Cerebellar cortex (tissue), 1 donor: ENCODE data around the gene KLF2.

Experiments used
- DNase-seq: peaks from one replicate; pipeline ENCODE4 v3.0.0-alpha.2; 2015; ENCODE audit warnings: low spot score

KLF2 gene

DNA sequence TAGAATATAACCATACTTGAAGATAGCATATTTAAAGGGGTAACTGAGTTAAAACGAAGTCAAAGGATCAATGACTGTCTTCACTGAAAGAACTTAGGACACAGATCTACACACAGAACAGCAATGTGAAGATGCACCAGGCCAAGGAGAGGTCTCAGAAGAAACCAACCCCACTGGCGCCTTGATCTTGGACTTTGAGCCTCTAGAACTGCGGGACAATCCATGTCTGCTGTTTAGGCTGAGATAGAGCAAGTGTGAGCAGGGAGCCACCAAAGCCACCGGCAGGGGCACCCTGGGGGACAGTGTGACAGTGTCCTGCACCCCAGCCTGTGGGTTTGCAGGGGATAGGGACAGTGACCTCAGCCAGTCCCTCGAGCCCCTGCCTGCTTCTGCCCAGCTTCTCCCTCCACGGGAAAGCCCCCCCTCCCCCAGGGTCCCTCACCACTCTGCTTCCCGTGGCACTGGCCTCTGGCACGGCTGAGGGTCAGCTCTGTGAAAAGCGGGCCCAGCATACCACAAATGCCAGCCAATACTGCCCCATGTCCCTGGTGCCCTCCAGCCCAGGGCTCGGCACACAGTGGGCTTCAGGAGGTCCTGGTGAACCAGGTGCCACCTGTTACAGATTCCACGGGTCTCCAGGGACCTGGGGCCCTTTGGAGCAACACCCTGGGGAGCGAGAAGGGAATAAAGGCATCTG is 40.8 kb downstream of the KLF2 start:
- no peak for DNase-seq

- DNase-seq, result no peak
Observed at GRCh38 chr19:16366056-16366432, 41.4 kb downstream of the KLF2 start.

DNA sequence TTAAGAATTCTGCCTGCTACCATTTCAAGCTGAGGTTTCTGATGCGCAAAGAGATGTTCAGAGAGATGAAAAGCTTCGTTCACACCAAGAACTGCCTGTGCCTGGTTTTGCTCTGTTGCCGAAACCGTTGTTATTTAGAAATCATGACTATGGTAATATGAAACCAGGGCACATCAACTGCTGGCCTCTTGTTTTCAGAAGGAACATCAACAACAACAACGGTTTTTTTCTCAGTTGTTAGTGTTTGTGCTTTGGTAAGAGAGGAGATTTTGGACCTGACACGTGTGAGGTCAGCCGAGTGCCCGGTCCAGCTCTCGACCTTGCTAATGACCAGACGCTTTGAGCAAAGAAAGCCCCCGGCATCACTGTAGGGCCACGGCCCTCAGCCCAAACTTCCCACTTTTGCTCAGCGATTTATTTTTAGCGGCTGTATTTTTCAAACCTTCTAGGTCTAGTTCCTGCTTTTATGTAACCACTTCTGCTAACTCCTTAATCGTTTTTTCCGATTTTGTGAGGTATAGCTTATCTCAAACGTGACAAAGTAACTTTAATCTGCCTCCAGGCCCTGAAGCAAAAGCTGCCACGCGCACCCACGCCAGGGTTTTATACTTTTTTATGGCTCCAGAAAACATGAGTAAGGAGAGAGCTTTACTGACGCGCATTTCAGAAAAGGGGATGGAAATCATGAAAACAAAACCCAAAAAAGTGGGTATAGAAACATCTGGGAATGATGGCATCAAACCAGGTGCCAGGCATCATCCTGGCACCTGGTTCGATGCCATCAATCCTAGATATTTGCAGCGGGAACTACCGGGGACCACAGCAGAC is 42.0 kb downstream of the KLF2 start:
- no peak for DNase-seq

DNA sequence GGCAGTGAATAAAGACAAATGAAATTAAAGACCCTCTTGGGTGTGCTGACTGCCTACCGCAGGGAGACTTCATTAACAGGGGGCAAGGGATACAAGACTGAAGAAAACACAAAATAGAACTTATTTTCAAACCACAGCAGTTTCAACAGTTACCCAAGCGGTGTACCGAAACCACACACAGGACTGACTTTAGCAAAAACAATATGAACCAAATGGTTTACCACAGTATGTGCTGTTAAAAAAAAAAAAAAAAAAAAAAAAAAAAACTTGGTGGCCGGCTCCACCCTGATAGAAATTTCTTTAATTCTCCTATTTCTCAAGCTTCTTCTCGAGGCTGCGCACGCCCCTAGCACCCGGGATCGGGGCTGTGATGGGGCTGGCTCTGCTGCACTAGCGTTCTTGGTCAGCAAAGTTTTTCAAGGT is 42.6 kb downstream of the KLF2 start:
- DNase-seq, result no peak

DNA sequence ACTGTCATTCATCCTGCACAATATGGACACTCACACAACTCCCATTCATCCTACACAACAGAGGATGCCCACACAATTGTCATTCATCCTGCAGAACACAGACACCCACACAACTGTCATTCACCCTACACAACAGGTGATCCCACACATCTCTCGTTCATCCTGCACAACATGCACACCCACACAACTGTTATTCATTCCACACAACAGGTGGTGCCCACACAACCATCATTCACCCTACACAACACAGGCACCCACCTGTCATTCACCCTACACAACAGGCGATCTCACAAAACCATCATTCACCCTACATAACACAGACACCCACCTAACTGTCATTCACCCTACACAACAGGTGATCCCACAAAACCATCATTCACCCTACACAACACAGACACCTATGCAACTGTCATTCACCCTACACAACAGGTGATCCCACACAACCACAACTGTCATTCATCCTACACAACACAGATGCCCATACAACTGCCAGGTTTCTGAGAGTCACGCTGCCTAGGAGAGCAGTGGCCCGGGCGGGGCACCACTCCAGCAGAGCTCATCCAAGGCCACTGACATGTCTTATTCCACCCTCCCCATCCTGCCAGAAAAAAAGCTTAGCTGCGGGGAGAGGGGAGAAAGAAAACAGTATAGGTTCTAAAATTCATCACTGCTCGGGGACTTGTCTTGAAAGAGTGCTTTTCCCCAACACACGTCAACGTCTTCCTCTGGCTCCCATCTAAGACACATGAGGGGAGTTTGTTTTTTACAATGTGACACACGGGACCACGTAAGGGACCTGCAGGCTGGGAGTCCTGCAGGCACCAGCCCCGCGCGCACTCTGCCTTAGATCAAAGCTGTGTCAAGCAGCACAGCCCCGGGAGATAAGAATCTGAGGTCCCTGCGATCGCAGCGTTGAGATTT is 44.0 kb downstream of the KLF2 start:
- no peak for DNase-seq

GRCh38 chr19:16369306-16369663 is 44.7 kb downstream of the KLF2 start:
- DNase-seq, result no peak

- DNase-seq, result no peak
Observed at GRCh38 chr19:16369664-16370576, 45.3 kb downstream of the KLF2 start.

DNA sequence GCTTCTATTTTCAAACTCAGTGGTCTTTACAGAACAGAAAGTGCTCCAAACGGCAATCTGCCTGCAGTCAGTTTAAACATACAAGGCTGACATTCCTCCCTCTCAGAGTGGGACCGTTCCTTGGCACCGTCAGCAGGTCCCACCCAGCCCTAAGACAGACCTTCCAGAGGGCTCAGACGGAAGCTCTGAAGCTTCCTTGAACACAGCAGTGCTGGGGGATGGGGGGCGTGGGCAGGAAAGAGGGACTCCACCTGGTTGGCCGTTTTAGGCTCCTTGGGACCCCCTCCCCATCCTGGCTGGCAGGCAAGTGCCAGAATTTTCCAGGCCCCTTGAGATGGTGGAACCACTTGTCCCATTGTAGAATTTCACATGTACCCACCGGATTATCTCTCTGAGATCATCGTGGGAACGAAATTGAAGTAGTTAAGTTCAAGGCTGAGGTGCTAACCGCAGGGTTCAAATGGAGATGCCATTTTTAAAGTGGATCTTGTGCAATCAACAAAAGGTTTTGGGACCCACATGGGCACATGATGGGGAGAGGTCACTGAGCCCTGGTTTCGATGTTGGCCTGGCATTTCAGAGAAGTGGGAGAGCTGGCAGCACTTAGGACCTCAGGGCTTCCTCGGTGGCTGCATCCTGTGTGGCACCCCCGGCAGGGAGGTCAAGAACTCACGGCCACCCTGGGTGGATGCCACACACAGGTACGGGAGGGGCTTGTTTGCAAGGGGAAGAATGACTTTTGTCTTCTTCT is 46.2 kb downstream of the KLF2 start:
- DNase-seq, result no peak

GRCh38 chr19:16371540-16371986 is 46.9 kb downstream of the KLF2 start:
- no peak for DNase-seq

- DNase-seq, result no peak
Observed at GRCh38 chr19:16372065-16372915, 47.7 kb downstream of the KLF2 start.

GRCh38 chr19:16373079-16373478 is 48.5 kb downstream of the KLF2 start:
- no peak for DNase-seq

DNA sequence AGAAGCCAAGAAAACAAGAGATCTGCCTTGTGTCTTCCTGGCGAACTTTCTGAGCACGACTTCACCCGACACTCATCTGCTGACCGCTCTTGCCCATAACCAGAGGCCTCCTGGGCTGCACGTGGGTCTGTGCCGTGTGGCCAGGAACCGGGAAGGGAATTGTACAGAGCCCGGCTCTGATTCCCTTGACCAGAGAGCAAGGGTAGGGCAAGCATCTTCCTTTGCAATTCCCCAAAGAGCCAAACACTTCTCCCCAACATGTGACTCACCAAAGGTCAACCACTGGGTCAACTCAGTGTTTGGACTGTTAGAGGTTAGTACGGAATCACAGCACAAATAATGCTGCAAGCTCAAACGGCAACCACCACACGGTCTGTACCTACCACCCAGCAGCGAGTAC is 48.9 kb downstream of the KLF2 start:
- DNase-seq, result no peak

DNA sequence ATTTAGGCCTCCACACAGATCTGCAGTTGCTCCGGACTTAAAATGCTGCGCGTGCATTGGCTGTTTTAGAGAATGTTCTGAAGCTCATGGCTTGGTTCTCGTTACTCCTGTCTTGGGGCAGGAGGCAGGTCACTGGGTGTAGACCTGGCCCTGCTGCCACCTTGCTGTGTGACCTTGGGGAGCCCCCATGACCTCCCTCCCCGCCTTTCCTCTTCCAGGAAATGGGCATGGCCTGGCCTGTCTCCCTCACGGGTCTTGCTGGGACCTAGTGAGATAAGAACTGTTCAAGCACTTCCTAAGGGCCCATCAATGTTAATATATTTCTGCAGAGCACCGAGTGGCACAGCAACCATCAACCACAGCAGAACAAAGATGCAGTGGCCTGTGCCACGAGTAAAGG is 49.4 kb downstream of the KLF2 start:
- DNase-seq, result no peak

DNA sequence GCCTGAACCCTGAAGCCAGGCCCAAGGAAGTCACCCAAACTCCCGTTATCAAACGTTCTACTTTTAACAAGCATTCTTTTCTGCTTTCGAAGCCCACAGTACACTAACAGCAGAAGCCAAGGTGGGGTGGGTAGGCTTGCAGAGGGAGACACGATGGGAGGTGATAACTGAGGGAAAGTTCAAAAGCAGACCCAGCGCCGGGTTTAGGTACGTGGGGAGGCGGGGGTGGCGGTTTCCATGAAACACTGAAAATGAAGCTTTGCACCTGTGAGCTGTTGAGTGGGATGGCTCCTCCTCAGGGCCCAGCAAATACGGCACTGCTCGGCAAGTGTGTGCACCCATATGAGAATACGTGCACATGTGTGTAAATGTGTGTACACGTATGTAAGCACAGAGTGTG is 49.8 kb downstream of the KLF2 start:
- no peak for DNase-seq

GRCh38 chr19:16375157-16375935 is 50.7 kb downstream of the KLF2 start:
- DNase-seq, result no peak

GRCh38 chr19:16375936-16376185 is 51.2 kb downstream of the KLF2 start:
- DNase-seq, result no peak

DNA sequence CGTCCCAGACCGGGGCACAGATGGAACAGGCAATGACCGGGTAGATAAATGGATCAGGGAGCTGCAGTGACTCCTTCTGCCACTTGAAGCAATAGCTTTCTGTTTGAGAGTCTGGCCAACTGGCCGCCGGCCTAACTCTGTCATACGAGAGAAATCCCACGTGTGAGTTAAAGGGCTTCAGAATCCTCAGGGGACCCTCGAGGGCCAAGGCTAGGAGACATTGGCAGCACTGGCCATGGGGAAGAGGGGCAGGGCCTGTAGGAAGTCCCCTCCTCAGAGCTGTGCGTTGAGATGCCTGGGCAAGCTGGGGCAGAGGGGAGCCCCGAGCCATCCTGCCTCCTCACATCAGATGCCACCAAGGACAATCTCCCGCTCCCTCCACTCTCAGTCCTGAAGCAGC is 51.6 kb downstream of the KLF2 start:
- DNase-seq, result no peak

DNA sequence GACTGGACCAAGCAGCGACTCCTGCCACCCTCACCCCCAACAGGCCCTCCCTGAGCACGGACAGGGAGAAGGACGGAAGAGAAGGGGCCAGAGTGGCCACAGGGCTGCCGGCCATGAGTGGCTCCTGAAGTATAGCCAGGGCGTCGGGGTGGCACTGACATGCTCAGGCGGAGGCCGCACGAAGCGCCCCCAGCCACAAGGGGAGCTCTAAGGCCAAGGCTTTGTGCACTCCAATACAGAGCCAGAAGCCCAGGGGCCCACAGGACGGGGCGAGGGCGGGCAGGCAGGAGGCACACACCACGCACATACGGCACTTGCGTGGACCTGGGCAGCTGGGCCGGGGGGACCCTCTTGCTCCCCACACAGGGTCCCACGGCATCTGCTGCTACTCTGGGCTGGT is 52.0 kb downstream of the KLF2 start:
- DNase-seq, result no peak

DNA sequence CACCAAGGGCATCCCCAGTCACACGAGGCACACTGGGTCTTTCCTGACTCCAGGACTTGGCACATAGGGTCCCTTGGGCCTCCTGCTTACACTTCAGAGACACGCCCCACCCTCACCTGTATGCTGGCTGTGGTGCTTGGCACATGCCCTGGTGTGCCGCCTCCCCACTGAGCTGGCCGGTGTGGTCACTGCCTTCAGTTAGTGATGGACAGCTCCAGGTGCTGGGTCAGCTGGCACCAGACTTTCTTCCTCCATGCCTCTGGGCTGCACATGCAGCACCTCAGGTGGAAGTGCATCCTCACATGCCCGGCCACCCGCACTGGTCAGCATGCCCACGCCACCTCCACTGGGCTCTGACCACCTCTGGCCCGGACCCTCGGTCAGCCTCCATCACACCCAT is 52.9 kb downstream of the KLF2 start:
- DNase-seq, result no peak
